GM19397 (cell line): ENCODE results near the gene RAB18.
"Not testable (repeated sequence)": the region's sequence is repeated elsewhere in the genome, so short reads cannot be mapped to it uniquely, and the experiment has no call there.

Source experiments
- ATAC-seq: cut with Tn5 transposase; IDR thresholded peaks from one replicate; pipeline ENCODE4 v1.9.1; 2021; ENCODE audit warnings: mild to moderate bottlenecking, moderate library complexity; ENCODE audit not compliant: unreplicated experiment

RAB18 gene

DNA sequence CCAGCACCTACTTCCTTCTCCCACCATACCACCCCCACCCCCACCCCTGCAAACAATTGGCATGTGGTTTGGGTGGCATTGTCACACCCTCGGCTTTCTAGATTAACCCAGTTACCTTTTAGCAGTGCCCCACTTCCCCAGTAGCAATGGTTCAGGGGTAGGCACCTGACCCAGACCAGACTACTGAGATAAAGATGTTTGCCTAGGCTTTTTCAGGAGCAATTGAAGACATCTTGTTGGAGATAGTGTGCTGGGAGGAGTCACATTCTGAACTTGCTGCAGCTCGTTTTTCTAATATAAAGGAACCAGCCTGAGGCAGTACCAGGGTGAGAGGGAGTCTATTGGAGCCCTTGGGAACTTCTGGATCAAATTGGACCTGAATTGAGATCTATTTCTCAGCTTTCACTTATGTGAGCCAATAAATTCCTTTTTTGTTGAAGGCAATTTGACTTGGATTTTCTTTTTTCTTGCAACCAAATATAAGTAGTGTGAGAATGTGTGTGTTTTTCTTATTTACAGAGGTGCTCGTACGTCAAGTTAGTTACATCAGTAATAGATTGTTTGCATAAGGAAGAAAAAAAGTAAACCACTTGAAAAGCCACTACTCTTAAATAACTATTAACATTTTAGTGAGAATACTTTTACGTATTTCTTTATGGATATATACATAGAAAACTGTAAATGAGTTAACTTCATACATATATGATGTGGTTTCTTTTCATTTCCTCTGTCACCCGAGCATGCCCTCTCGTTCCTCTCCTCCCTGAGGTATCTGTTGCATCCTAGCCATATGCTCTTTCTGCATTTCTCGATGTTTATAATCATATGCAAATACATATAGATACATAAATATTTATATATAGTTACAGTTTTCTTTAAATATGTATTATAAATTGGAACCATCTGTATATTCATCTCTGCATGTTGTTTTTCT is 38.0 kb downstream of the RAB18 start:
- no peak for ATAC-seq

DNA sequence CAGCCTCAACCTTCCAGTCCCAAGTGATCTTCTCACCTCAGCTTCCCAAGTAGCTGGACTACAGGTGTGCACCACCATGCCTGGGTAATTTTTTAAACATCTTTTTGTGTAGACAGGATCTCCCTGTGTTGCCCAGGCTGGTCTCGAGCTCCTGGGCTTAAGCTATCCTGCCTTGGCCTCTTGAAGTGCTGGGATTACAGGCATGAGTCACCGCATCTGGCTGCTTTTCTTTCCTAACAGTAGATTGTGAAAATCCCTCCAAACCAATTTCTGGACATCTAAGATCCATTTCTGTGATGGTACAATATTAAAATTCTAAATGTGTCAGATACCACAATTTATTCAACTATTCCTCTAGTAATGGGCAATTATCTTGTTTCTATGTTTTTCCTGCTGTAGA is 38.7 kb downstream of the RAB18 start:
- ATAC-seq = no peak

DNA sequence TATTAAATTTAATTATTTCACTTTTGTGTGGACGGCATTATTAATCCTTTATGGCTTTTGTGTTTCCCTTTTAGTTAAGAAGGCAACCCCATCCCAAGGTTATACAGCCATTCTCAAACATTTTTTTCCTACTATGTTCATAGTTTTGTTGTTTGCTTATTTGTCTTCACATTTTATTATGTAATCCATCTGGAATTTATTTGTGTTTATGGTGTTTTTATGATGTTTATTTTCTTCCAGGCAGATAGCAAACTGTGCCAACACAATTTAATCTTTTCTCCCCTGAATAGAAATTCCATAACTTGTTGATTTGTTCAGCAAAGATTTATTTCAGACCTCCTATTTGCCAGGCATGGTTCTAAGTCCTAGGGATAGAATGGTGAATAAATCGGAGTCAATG is 42.9 kb downstream of the RAB18 start:
- ATAC-seq = no peak

DNA sequence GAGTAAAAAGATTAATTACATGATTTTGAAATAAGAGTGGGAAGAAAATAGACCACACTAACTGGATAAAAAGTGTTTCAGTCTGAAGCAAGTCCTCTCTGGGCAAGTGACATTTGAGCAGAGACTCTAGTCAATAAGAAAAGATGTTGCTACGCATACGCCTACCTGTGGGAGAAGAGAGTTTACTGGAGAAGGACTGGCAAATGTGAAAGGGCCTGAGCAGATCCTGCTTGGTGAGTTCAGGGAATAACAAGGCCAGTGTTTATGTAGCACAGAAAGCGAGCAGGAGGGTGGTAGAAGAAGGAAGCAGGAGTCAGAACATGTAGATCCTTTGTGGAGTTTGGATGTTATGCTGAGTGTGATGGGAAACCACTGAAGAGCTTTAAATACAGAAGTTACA is 43.4 kb downstream of the RAB18 start:
- ATAC-seq = no peak

DNA sequence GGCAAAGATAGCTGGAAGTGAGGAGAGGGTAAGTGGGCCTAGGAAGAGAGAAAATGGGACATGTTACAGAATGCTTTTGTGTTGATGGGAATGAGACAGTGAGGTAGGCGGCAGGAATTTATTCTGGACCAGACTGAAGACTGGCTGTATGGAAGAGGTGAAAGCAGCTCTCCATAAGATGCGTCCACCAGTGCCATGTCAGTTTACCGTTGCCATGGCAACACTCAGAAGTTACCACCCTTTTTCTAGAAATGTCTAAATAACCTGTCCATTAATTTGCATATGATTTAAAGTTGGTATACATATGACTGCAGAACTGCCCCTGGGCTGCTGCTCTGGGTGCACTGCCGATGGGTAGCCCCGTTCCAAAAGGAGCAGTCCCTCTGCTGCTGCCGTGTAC is 46.7 kb downstream of the RAB18 start:
- no peak for ATAC-seq

DNA sequence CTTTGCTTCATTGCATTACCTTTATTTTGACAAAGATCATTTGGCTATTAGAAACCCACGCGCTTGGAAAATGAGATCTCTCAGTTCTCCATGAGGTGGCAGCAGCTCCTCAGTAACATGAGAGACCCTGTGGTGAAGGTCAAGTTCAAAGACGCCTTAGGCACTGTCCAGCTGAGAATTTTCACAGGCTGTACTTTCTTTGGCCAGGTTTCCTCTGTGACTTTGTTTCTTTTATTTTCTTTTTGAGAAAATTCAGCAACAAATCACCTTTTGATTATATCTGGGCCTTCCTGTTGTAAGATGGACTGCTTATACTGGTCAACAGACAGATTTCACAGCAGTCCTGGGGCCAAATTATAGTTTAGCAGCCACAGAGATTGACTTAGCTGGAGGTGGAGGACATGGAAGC is 54.5 kb downstream of the RAB18 start:
- ATAC-seq = no peak

DNA sequence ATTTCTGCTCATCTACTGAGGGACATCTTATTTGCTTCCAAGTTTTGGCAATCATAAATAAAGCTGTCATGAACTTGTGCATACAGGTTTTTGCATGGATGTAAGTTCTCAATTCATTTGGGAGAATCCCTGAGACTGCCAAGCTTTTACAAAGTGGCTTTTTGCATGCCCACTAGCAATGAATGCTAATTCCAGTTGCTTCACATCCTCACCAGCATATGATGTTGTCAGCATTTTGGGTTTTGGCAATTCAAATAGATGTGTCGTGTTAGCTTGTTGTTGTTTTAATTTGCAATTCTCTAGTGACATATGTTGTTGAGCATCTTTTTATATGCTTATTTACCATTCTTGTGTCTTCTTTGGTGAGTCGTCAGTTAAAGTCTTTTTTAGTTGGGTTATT is 57.2 kb downstream of the RAB18 start:
- ATAC-seq = no peak

DNA sequence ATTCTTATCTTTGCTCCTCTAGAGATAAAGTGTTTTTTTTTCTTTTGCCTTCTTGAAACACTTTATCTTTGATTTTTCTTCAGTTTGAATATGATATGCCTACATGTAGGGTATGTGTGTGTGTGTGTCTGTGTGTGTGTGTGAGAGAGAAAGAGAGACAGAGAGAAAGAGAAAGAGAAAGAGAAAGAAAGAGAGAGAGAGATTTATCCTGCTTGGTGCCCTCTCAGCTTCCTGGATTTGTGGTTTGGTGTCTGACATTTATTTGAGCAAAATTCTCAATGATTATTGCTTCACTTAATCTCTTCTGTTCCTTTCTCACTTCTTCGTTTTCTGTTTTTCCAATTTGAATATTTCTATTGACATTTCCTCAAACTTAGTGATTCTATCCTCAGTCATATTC is 60.3 kb downstream of the RAB18 start:
- no peak for ATAC-seq

DNA sequence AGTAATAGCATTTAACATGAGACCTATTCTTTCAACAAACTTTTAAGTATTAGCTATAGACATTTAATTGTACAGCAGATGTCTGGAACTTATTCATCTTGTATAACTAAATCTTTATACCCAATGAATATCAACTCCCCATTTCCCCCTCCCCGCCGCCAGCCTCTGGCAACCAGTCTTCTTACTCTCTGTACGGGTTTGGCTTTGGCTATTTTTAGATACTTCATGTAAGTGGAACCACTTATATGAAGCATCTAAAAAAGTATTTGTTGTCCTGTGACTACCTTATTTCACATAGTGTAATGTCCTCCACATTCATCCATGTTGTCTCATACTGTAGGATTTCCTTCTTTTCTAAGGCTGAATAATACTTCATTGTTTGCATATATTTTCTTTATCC is 60.8 kb downstream of the RAB18 start:
- no peak for ATAC-seq

DNA sequence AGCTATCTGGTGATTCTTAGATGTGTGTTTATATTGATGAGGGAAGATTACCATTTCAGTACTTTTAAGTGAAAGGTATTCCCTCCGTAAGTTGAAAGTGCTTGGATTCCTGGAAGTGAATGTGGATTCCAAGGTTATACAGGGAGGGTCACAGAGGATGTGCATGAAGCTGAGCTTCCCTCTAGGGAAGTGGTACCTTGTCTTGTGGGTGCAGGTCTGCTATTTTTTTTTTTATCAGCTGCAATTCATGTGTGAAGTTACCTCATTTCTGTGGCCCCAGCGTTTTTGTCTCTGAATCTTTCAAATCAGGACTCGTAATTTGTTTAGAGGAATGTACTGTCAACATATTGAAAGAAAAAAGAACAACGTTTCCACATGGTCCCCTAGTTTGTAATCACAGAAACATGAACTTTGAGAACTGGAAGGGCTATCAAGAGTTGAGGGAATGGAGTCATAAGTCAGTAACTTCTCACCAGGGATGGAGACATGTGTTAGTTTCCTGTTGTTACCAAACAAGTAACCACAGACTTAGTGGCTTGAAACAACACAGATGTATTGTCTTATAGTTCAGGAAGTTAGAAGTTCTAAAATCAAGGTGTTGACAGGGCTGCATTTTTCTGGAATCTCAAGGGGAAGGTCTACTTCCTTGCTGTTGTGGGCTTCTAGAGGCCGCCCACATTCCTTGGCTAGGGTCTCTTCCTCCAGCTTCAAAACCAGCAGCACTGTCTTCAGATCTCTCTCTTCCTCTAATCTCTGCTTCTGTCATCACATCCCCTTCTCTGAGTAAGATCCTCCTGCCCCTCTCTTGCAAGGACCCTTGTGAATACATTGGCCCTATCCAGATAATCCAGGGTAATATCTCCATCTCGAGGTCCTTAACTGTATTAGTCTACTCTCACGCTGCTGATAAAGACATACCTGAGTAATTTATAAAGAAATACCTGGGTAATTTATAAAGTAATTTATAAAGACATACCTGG is 64.4 kb downstream of the RAB18 start:
- ATAC-seq = no peak

DNA sequence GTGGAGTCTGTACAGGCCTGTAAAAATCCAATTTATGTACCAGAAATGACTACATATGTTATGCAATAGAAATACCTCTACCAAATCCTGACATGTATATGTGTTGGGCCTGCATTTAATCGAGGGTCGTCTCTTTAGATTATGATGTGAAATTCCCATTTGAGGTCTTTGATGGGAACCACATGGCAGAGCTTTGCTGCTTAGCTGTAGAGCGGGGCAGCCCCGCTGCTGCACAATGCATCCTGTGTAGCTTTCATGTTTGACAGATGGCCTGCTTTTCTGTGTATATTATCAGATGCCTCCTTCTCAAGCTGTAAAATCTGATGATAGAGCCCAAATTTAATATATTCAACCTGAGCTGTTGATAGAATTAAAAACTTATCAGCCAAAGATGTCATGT is 65.8 kb downstream of the RAB18 start:
- ATAC-seq = no peak

DNA sequence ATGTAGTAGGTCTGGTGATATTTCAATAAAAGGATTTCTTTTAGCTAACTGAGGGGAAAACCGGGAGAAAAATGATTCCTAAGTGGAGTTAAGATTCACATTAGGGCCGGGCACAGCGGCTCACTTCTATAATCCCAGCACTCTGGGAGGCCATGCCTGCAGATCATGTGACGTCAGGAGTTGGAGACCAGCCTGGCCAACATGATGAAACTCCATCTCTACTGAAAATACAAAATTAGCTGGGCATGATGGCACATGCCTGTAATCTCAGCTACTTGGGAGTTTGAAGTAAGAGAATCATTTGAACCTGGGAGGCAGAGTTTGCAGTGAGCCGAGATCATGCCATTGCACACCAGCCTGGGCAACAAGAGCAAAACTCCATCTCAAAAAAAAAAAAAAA is 72.9 kb downstream of the RAB18 start:
- not testable (repeated sequence) for ATAC-seq

DNA sequence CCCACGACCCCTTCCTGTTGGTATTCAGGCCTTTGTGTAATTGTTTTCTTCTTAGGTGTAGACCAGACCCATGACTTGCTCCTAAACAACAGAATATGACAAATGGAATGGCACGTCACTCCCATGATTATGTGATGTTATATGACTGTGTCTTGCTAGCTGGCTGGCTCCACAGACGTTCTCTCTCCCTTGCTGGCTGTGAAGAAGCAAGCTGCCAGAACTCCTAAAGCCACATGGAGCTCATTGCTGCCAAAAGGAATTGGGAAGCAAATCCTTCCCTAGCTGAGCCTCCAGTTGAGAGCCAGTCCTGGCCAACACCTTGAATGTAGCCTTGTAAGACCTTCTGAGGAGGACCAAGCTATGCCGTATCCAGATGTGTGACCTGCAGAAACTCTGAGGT is 74.2 kb downstream of the RAB18 start:
- ATAC-seq = no peak

DNA sequence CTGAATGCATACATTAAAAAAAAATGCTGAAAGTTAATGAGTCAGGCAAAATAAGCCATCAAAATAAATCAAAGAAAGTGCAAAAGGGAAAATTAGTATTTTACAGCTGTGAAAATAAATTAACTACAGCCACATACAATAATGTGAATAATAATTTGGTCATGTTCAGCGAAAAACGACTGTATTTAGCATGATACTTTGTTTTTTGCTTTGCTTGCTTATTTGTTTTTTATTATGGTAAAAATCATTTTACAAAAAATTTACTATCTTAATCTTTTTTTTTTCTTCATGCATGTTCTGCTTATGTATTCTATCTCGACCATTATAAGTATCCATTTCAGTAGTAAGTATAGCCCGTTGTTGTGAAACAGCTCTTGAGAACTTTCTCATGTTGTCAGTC is 77.1 kb downstream of the RAB18 start:
- no peak for ATAC-seq

DNA sequence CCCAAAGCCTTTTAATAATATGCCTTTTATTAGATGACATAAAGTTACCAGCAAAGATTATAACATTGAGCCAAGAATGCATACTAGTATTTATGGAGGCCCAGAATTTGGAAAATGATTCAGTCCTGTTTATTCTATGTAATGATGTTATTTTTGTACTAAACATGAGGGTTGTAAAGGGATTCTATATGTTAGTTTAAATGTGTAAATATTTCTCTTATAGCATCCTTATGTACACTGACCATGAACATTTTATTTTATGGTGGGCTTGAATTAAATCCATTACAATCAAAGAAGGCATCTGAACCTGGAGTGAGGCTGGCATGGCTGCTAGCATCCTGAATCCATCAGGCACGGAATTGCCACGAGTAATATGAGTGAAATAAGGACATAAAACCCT is 80.2 kb downstream of the RAB18 start:
- ATAC-seq = no peak
